Activated CD4-positive, CD25-positive, alpha-beta regulatory T cell treated with anti-CD3 and anti-CD28 coated beads, Interleukin-2, amount 50 U/mL, for 16 hours (primary cell): ENCODE measurements around the gene ALKAL2.

ENCODE experiments used
- DNase-seq: peaks from one replicate; pipeline ENCODE4 v3.0.0-alpha.2; 2020; ENCODE audit warnings: low read depth, low spot score

ALKAL2 gene

GRCh38 chr2:271917-272316 lies 16.0 kb downstream of the ALKAL2 start:
- DNase-seq, result no peak

DNA sequence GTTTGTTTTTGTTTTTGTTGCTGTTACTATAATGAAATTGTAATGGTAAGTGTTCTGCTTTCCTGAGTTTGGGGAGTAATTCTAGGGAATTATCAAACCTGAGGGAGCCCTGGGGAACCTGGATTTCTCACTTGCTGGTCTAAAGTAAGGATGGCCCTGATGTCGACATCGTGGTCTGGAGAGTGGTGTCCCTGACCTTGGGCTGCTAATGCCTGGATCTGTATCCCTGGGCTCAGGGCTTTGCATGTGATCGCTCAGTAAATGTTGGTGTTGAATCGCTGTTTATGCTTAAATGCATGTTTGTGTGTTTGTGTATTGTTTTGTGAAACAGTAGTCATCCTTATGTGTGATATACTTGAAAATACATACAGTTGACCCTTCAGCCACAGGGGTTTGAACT lies 17.0 kb downstream of the ALKAL2 start:
- no peak for DNase-seq

- no peak for DNase-seq
These were observed 18.4 kb downstream of the ALKAL2 start for GRCh38 chr2:269356-270030.

- no peak for DNase-seq
These were observed 19.6 kb downstream of the ALKAL2 start for GRCh38 chr2:268323-268722.

DNA sequence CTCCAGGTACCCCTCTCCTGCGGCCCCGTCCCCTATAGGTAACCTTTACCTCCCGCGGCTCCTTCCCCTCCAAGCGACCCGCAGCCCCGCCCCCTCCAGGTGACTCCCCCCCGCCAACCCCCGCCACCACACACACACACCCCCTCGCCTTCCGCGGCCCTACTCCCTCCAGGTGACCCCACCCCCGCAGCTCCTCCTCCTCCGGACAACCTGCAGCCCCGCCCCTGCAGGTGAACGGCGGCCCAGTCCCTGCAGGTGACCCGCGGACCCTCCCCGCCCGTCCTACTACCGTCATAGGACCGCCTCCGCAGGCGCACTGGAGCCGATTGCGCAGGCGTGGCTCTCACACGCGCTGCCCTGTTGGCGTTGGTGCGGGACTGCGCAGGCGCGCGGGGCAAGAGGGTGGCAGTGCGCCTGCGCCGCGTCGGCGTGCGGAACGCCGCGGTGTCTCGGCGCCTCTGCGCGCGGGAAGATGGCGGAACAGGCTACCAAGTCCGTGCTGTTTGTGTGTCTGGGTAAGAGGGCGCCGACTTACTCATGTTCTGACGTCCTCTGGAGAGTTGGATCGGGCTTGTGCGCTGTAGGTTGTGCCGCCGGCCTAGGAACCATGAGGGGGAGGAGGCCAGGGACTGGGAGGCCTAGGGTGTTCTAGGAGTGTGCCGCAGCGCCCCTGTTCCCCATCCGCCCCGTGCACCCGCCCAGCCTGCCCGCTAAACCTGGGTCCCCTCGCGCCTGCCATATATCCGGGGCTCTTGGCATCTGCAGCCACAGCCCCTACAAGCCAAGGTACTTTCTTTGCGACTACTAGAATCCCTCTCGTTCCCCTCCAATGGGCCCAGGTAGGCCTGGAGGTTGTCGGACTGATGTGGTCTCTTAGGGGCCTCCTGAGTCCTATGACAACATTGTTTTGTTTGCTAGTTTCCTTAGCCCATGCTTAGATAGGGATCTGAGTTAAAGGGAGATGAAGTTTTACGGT lies 23.1 kb downstream of the ALKAL2 start, which contains the start of gene ACP1:
ACP1 (plus strand) TSS at position 455 of the 976 bp plus-strand sequence; CDS start at position 473, 18 bp downstream.
- DNase-seq, result peak; percentile 92

- peak; percentile 39 for DNase-seq
These were observed 24.0 kb downstream of the ALKAL2 start, which contains the start of gene SH3YL1 for GRCh38 chr2:263774-264492. TSS of gene SH3YL1 (minus strand) at chr2:264032. CDS start at chr2:263984, 48 bp downstream.

- no peak for DNase-seq
These were observed 24.7 kb downstream of the ALKAL2 start for GRCh38 chr2:263022-263738.

- DNase-seq, result no peak
These were observed 25.8 kb downstream of the ALKAL2 start for GRCh38 chr2:262117-262516.

- no peak for DNase-seq
These were observed 27.3 kb downstream of the ALKAL2 start for GRCh38 chr2:260507-261161.

DNA sequence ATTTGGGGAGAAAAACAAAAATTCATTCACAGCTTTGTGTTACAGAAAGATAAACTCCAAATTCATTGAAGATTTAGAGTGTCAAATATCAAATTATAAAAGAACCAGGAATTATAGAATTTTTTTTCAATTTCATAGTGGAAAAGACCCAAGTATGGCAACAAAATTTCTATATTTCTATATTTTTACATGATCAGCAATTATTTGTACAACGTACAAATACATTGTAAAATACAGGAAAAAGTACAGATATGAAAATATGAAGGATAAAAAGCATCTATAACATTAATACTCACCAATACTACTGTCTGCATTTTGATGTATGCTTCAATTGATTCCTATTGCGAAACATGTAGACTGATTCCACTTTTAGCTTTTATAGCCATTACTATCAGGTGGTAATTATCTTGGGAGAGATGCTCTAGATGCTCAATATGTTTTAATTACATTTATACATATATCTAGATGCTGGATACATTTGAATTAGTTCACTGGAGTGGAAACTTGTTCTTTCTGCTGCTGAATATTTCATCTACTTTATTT lies 28.0 kb downstream of the ALKAL2 start:
- DNase-seq, result no peak

GRCh38 chr2:258933-259332 lies 29.0 kb downstream of the ALKAL2 start:
- DNase-seq, result no peak

DNA sequence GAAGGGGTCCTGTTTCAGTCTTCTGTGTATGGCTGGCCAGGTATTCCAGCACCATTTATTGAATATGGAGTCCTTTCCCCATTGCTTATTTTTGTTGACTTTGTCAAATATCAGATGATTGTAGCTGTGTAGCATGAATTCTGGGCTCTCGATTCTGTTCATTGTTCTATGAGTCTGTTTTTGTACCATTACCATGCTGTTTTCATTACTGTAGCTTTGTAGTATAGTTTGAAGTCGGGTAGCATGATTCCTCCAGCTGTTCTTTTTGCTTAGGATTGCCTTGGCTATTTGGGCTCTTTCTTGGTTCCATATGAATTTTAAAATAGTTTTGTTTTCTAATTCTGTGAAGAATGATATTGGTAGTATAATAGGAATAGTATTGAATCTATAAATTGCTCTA lies 30.0 kb downstream of the ALKAL2 start:
- no peak for DNase-seq

DNA sequence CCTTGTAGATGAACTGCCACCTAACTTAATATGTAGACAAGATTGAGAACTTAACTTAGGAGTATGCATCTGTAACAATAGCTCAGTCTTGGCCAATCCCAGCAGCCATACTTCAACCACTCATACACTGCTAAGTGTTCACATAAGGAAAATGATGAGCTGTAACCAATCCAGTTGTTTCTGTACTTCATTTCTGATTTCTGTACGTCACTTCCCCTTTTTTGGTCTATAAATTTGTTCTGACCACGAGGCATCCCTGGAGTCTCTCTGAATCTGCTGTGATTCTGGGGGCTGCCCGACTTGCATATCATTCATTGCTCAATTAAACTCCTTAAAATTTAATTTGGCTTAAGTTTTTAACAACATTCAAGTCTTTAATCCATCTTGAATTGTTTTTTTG lies 30.5 kb downstream of the ALKAL2 start:
- DNase-seq, result no peak

DNA sequence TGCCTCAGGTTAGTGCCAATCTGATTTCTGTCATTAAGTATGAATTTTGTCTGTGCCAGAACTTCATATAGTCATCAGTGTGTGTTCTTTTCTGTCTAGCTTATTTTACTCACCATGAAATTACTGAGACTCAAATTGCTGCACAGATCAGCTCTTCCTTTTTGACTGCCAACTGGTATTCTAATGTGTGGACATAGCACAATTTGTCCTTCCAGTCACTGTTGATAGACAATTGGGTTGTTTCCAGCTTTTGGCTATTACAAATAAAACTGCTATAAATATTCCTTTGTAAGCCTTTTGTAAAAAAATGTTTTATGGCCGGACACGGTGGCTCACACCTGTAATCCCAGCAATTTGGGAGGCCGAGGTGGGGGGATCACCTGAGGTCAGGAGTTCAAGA lies 31.8 kb downstream of the ALKAL2 start:
- DNase-seq, result no peak

DNA sequence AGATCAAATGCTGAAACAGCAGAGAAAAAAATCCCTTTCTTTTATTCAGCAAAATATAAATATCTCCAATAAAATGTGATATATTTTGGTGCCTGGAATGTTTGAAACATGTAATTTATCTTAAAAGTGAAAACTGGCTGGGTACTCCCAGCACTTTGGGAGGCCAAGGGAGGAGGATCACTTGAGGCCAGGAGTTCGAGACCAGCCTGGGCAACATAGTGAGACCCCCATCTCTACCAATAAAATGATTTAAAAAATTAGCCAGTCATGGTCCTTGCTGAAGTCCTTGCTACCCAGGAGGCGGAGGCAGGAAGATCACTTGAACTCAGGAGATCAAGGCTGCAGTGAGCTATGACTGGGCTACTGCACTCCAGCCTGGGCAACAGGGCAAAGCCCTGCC lies 32.7 kb downstream of the ALKAL2 start:
- DNase-seq, result no peak

GRCh38 chr2:254241-254640 lies 33.6 kb downstream of the ALKAL2 start:
- DNase-seq, result no peak

- no peak for DNase-seq
These were observed 34.7 kb downstream of the ALKAL2 start for GRCh38 chr2:253202-253638.

- no peak for DNase-seq
These were observed 35.8 kb downstream of the ALKAL2 start for GRCh38 chr2:252001-252602.

DNA sequence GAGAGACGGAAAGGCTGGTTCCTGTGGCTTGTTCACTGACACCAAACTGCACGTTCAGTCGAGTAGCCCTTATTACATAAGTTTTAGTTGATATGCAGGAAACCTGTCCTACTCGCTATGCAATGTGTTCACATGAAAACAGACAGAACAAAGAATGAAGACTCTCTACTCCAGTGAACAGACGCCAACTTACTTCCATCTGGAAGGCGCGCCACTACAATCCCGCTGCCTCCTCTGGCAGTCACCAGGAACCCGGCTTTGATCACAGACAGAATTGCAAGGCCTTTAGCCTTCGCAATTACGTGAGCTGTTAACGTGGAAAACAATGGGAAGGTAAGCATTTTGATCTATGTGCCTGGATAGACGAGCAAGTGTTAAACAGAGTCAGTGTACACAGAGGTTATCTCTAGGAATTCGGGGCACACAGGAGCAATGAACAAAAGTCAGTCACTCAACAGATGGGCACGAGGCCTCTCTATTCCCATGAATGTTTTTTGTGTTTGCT lies 38.3 kb downstream of the ALKAL2 start:
- no peak for DNase-seq

- DNase-seq, result no peak
These were observed 39.2 kb downstream of the ALKAL2 start for GRCh38 chr2:248724-249123.
